H1 (cell line): Measurements from ENCODE around the gene RASSF10. TPM values are rescaled to one million over a fixed set of nuclear protein-coding genes. Genes with fewer than 3 reads are reported as not detected.

ENCODE experiments used
- CREB1 ChIP-seq: IDR thresholded peaks from 2 replicates; pipeline ENCODE4 v1.6.1; 2012; ENCODE audit warnings: inconsistent platforms
- EGR1 ChIP-seq: IDR thresholded peaks from 2 replicates; pipeline ENCODE4 v1.6.1; 2011; ENCODE audit warnings: low read depth, low read length, borderline replicate concordance
- GTF2F1 ChIP-seq: IDR thresholded peaks from 2 replicates; pipeline ENCODE4 v1.6.1; 2012; ENCODE audit warnings: low read depth, low read length, improper control_type of control experiment, borderline replicate concordance
- NANOG ChIP-seq: IDR thresholded peaks from 2 replicates; pipeline ENCODE4 v1.6.1; 2011; ENCODE audit warnings: low read length, low read depth, mild to moderate bottlenecking, inconsistent platforms; ENCODE audit not compliant: insufficient read depth, poor library complexity, severe bottlenecking
- SIRT6 ChIP-seq: IDR thresholded peaks from one replicate; pipeline ENCODE4 v1.7.1; 2012; ENCODE audit warnings: low read length, inconsistent platforms
- SIX5 ChIP-seq: IDR thresholded peaks from 2 replicates; pipeline ENCODE4 v1.6.1; 2011; ENCODE audit warnings: mild to moderate bottlenecking, low read depth, low read length
- TCF12 ChIP-seq: IDR thresholded peaks from 2 replicates; pipeline ENCODE4 v1.6.1; 2011; ENCODE audit warnings: low read depth, mild to moderate bottlenecking, low read length
- YY1 ChIP-seq: IDR thresholded peaks from 2 replicates; pipeline ENCODE4 v1.6.1; 2011; ENCODE audit warnings: low read depth, mild to moderate bottlenecking, low read length
- polyA plus RNA-seq, 7 experiments: library from polyadenylated mRNA; depleted of rRNA in 3 of 7; stranded (reverse) in 5 of 7; unstranded in 2 of 7; fragments of >200 nt in 5 of 7; fragments of 200-250 nt in 2 of 7; gene quantifications; 1 replicate in 5 of 7; 2 replicates in 1 of 7; 4 replicates in 1 of 7; pipeline versions ENCODE4 v1.2.1 to v1.2.3, GENCODE V29; 2011 to 2013; ENCODE audit warnings: missing spikeins in 2 of 7, mixed read lengths in 2 of 7
- total RNA-seq: library from RNA; stranded (reverse); fragmentation: NEBNext Ultra II Directional; extraction: Animal tissue kit (Norgen Biotek cat#: 25700); gene quantifications from 2 replicates; pipeline ENCODE4 v1.2.1, GENCODE V29; 2021
- TF ChIP-seq, protein P1 (sequence below): IDR thresholded peaks from 2 replicates; pipeline ENCODE4 v1.6.1; 2011; ENCODE audit warnings: low read length, improper control_type of control experiment

RASSF10 gene
- total and polyA plus RNA-seq, 2 of the 8 experiments (the other 6 are each of a cell fraction or from before 2014, with no cell fraction given): 0.51 to 1.8 TPM

DNA sequence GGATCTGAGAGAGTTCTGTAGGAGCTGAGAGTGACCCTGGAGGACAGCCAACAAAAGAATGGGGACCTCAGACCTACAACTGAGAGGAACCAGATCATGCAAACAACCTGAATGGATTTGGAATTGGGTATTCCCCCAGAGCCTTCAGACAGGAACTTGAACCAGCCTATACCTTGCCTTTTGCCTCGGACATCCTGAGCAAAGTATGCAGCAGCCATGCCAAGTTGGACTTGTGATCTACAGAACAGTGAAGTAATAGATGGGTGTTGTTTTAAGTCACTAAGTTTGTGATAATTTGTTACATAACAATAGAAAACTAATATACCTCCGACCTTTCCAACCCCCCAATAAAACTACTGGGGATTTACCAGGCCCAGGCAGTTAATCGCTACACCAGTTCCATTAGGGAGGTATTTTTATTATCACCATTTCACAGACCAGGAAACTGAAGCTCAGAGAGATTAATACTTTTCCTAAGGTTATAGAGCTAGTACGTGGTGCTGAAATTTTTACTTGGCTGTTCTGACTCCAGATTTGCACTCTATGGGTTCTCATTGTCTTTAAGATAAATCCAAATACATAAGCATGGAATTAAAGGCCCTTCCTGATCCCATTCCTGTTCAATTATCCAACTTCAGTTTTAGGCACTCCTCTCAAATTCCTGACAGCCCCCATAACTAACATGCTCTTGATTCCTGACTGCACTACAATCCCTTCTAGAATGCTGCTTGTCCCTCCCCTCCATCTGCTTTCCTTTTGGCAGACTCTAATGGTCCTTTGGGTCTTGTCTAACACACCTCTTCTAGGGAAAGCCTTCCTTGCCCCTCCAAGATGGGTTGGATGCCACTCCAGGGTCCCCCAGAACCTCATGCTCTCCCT is 1.7 kb upstream of the RASSF10 start (continued):
- TF ChIP-seq, protein P1, sequence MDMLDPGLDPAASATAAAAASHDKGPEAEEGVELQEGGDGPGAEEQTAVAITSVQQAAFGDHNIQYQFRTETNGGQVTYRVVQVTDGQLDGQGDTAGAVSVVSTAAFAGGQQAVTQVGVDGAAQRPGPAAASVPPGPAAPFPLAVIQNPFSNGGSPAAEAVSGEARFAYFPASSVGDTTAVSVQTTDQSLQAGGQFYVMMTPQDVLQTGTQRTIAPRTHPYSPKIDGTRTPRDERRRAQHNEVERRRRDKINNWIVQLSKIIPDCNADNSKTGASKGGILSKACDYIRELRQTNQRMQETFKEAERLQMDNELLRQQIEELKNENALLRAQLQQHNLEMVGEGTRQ: no peak
- no peak for TF ChIP-seq TCF12
- TF ChIP-seq CREB1: no peak
- no peak for TF ChIP-seq GTF2F1
- TF ChIP-seq NANOG: no peak
- no peak for TF ChIP-seq YY1
- TF ChIP-seq SIX5: no peak
- no peak for TF ChIP-seq SIRT6
- no peak for TF ChIP-seq EGR1
- TF ChIP-seq, all 59 proteins: peak for 0
